Skeletal muscle tissue (tissue), 4 donors: ENCODE measurements around the gene CRIM1. TPM values are rescaled to one million over a fixed set of nuclear protein-coding genes. Genes with fewer than 3 reads are reported as not detected.

Experiments used
- H3K27ac ChIP-seq: one replicate; pipeline ENCODE4 v1.7.0; 2013; ENCODE audit warnings: mild to moderate bottlenecking, low read depth, low read length, inconsistent platforms
- H3K27me3 ChIP-seq, 3 donors: one replicate each; pipeline ENCODE4 v1.7.0; 2013; ENCODE audit warnings: low read length in 3 of 3; ENCODE audit not compliant: control insufficient read depth in 3 of 3, insufficient read depth in 3 of 3
- H3K36me3 ChIP-seq, 3 donors: one replicate each; pipeline ENCODE4 v1.7.0; 2013; ENCODE audit warnings: low read length in 3 of 3; ENCODE audit not compliant: control insufficient read depth in 3 of 3, insufficient read depth in 3 of 3
- H3K4me1 ChIP-seq, 3 donors: one replicate each; pipeline ENCODE4 v1.7.0; 2013; ENCODE audit warnings: low read length in 3 of 3, mild to moderate bottlenecking in 3 of 3; ENCODE audit not compliant: control insufficient read depth in 3 of 3, insufficient read depth in 3 of 3
- H3K4me3 ChIP-seq, 3 donors: one replicate each; pipeline ENCODE4 v1.7.0; 2013; ENCODE audit warnings: low read length in 3 of 3
- H3K9ac ChIP-seq, 3 donors: one replicate each; pipeline ENCODE4 v1.7.0; 2013; ENCODE audit warnings: low read length in 3 of 3, mild to moderate bottlenecking in 3 of 3, moderate library complexity in 2 of 3, low read depth in 1 of 3
- H3K9me3 ChIP-seq, 3 donors: one replicate each; pipeline ENCODE4 v1.7.0; 2013; ENCODE audit warnings: low read length in 3 of 3; ENCODE audit not compliant: control insufficient read depth in 3 of 3
- total RNA-seq: library from RNA; depleted of rRNA; stranded (reverse); fragments of >200 nt; gene quantifications from one replicate; pipeline ENCODE4 v1.2.3, GENCODE V29; 2014
- donor health status: Osteomylitis.

CRIM1 gene
- total RNA-seq, 1 donor from 2014 or later: 44.9 TPM

GRCh38 chr2:36404754-36405153 lies 49.2 kb downstream of the CRIM1 start:
- no peaks in the 10 kb centered on the region for H3K27me3 ChIP-seq
- H3K9ac ChIP-seq: no peak overlapping the region
- H3K36me3 ChIP-seq: peaks cover 0 to 4% (median 0%) of the 10 kb centered on the region in 3 donors
- H3K4me3 ChIP-seq: no peak overlapping the region
- H3K27ac ChIP-seq: no peak overlapping the region
- H3K9me3 ChIP-seq: no peaks in the 10 kb centered on the region
- H3K4me1 ChIP-seq: peaks cover 18 to 44% (median 25%) of the 10 kb centered on the region in 3 donors

- Histone ChIP-seq H3K9me3 (no peaks in the 10 kb centered on the region), H3K9ac (no peak overlapping the region), H3K27me3 (no peaks in the 10 kb centered on the region), H3K27ac (no peak overlapping the region), H3K36me3 (peaks cover 0 to 4% (median 0%) of the 10 kb centered on the region in 3 donors), H3K4me1 (peaks cover 18 to 43% (median 27%) of the 10 kb centered on the region in 3 donors), H3K4me3 (no peak overlapping the region)
These were observed 49.6 kb downstream of the CRIM1 start for GRCh38 chr2:36405183-36405582.

- Histone ChIP-seq H3K36me3 (peaks cover 0 to 4% (median 0%) of the 10 kb centered on the region in 3 donors), H3K27me3 (no peaks in the 10 kb centered on the region), H3K9me3 (no peaks in the 10 kb centered on the region), H3K4me1 (peaks cover 22 to 47% (median 25%) of the 10 kb centered on the region in 3 donors), H3K27ac (no peak overlapping the region), H3K9ac (no peak overlapping the region), H3K4me3 (no peak overlapping the region)
These were observed 50.7 kb downstream of the CRIM1 start for GRCh38 chr2:36406296-36406695.

- H3K9ac ChIP-seq: no peak overlapping the region
These were observed 51.8 kb downstream of the CRIM1 start for GRCh38 chr2:36407413-36407812.

GRCh38 chr2:36408198-36408703 lies 52.7 kb downstream of the CRIM1 start:
- H3K9ac ChIP-seq: peak overlapping the region in 2 of 3 donors; percentile 25 to 44
- H3K4me1 ChIP-seq: peaks cover 25 to 45% (median 31%) of the 10 kb centered on the region in 3 donors
- no peaks in the 10 kb centered on the region for H3K27me3 ChIP-seq
- H3K36me3 ChIP-seq: no peaks in the 10 kb centered on the region
- H3K4me3 ChIP-seq: peak overlapping the region in 1 of 3 donors; percentile 11
- no peaks in the 10 kb centered on the region for H3K9me3 ChIP-seq
- H3K27ac ChIP-seq: peak overlapping the region; percentile 37

More at GRCh38 chr2:36407413-36407812, 51.8 kb downstream of the CRIM1 start:
- Histone ChIP-seq H3K4me3 (no peak overlapping the region), H3K27me3 (no peaks in the 10 kb centered on the region), H3K4me1 (peaks cover 25 to 41% (median 31%) of the 10 kb centered on the region in 3 donors), H3K9me3 (no peaks in the 10 kb centered on the region), H3K36me3 (no peaks in the 10 kb centered on the region), H3K27ac (peak overlapping the region; percentile 54)

- Histone ChIP-seq H3K4me1 (peaks cover 30 to 46% (median 39%) of the 10 kb centered on the region in 3 donors), H3K4me3 (no peak overlapping the region), H3K9me3 (no peaks in the 10 kb centered on the region), H3K27ac (peak overlapping the region; percentile 10), H3K27me3 (no peaks in the 10 kb centered on the region), H3K36me3 (peaks cover 0 to 2% (median 0%) of the 10 kb centered on the region in 3 donors), H3K9ac (no peak overlapping the region)
These were observed 53.8 kb downstream of the CRIM1 start for GRCh38 chr2:36409335-36409734.

GRCh38 chr2:36409935-36410334 lies 54.4 kb downstream of the CRIM1 start:
- peaks cover 36 to 52% (median 45%) of the 10 kb centered on the region in 3 donors for H3K4me1 ChIP-seq
- peaks cover 0 to 2% (median 0%) of the 10 kb centered on the region in 3 donors for H3K36me3 ChIP-seq
- H3K27ac ChIP-seq: peak overlapping the region; percentile 10
- H3K9me3 ChIP-seq: no peaks in the 10 kb centered on the region
- no peaks in the 10 kb centered on the region for H3K27me3 ChIP-seq
- no peak overlapping the region for H3K4me3 ChIP-seq
- no peak overlapping the region for H3K9ac ChIP-seq

GRCh38 chr2:36410681-36411080 lies 55.1 kb downstream of the CRIM1 start:
- Histone ChIP-seq H3K9ac (no peak overlapping the region), H3K4me3 (no peak overlapping the region), H3K27ac (no peak overlapping the region), H3K9me3 (no peaks in the 10 kb centered on the region), H3K4me1 (peaks cover 41 to 60% (median 52%) of the 10 kb centered on the region in 3 donors), H3K27me3 (no peaks in the 10 kb centered on the region), H3K36me3 (peaks cover 0 to 2% (median 0%) of the 10 kb centered on the region in 3 donors)

GRCh38 chr2:36411962-36412444 lies 56.4 kb downstream of the CRIM1 start:
- Histone ChIP-seq H3K27me3 (no peaks in the 10 kb centered on the region), H3K27ac (peak overlapping the region; percentile 33), H3K9me3 (no peaks in the 10 kb centered on the region), H3K4me3 (no peak overlapping the region), H3K4me1 (peaks cover 46 to 64% (median 59%) of the 10 kb centered on the region in 3 donors), H3K9ac (no peak overlapping the region), H3K36me3 (peaks cover 0 to 2% (median 0%) of the 10 kb centered on the region in 3 donors)

- Histone ChIP-seq H3K4me1 (peaks cover 49 to 66% (median 61%) of the 10 kb centered on the region in 3 donors), H3K9ac (no peak overlapping the region), H3K27ac (peak overlapping the region; percentile 38)
These were observed 57.6 kb downstream of the CRIM1 start for GRCh38 chr2:36413218-36413617.

More at GRCh38 chr2:36413218-36413617, 57.6 kb downstream of the CRIM1 start:
- Histone ChIP-seq H3K4me3 (no peak overlapping the region), H3K36me3 (peaks cover 0 to 2% (median 0%) of the 10 kb centered on the region in 3 donors), H3K27me3 (no peaks in the 10 kb centered on the region), H3K9me3 (no peaks in the 10 kb centered on the region)
